NCI-H82 treated with DMSO at 0.1 percent for 48 hours (cell line): ENCODE results near the gene CELF4.

Experiments used
- DNase-seq: peaks from one replicate; lab custom pipeline; 2025; ENCODE audit not compliant: unreplicated experiment; lab: John Stamatoyannopoulos, UW

The CELF4 gene

DNA sequence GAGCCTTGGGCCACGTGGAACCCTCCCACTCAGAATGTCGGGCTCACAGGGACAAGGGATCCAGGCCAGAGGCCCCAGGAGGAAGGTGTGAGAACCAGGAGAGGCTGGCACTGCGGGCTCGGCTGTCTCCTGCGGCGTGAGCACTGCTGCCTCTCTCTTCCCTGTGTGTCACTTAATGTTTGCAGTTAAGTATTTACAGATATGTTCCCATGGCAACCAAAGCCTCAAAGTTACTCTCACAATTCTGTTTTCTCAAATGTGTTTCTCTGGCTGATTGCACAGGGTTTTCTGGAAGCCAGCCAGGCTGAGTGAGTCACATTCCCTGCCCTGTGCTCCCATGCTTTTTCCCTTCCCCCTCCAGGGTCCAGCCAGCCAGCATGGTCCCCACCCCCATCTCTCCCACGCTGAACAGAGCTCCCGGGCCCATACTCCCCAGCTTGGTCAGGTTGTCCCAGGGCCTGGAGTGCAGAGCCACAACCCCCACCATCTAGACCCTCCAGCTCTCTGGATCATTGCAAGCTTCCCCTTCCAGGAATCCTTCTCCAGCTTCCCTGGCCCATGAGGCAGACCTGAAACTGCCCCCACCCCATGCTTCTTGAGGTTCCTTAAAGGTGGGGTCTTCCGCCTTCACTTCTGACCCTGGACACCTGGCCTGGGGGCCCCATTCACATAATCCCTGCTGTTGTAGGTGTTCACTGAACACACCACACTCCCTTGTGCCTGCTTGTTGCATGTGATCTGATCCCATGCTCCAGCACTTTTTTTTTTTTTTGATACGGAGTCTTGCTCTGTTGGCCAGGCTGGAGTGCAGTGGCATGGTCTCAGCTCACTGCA lies 265.9 kb downstream of the CELF4 start:
- no peak for DNase-seq

GRCh38 chr18:37298816-37299215 lies 266.8 kb downstream of the CELF4 start:
- DNase-seq = no peak

- DNase-seq = no peak
Observed at GRCh38 chr18:37297106-37297505, 268.5 kb downstream of the CELF4 start.

DNA sequence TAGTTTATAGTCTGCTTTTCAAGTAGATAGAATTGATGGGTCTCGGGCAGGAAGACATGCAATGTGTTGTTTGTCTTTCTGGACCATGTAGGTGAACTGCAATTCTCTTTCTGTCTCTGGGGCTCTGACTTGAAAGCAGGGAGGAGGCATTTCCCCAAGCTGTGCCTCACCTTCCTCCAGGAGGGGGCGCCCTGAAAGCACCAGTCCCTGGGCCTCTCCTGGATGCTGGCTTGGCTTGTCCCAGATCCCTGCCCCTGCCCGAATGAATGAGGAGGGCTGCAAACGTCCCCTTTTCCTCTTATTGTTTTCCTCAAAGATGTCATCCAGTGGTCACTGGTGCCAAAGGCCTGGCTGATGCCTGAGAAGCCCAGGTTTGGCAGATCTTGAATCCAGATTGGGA lies 270.6 kb downstream of the CELF4 start:
- no peak for DNase-seq

GRCh38 chr18:37293359-37293758 lies 272.2 kb downstream of the CELF4 start:
- no peak for DNase-seq

DNA sequence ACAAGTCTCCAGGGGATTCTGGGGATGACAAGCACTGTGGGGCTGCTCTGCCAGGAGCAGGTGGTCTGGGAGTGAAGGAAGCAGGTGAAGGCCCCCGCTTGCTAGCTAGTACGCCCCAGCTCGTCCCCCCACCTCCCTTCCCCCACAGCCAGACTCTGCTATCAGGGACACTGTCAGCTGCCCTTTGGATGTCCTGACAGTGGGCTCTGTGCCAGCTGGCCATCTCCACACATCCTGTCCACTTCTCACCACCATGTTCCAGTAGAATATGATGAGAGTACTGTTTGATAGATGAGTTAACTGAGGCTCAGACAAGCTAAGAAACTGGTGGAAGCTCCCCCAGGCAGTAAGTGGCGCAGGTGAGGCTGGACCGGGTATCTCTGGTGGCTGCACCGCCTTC lies 276.2 kb downstream of the CELF4 start:
- no peak for DNase-seq

GRCh38 chr18:37287601-37288000 lies 278.0 kb downstream of the CELF4 start:
- no peak for DNase-seq

GRCh38 chr18:37286801-37287200 lies 278.8 kb downstream of the CELF4 start:
- no peak for DNase-seq

GRCh38 chr18:37285825-37286224 lies 279.8 kb downstream of the CELF4 start:
- no peak for DNase-seq

DNA sequence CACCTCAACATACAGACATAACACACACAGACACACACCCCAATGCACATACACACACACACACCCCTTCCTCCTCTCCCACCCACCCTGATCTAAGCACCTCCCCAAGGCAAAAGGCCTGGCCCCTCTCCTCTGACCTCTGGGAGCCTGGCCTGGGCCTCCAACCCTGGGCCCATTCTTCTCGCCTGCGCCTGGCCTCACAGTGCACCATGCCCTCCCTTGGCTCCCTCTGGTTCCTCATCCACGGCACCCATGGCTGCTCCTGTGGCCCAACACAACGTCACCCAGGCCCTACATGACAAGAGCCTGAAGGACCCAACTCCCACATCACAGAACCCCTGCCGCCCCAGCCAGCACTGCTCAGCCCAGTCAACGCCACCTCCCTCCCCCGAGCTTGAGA lies 281.3 kb downstream of the CELF4 start:
- DNase-seq = no peak

GRCh38 chr18:37282386-37283037 lies 283.1 kb downstream of the CELF4 start:
- DNase-seq = no peak

GRCh38 chr18:37280701-37281393 lies 284.8 kb downstream of the CELF4 start:
- no peak for DNase-seq

DNA sequence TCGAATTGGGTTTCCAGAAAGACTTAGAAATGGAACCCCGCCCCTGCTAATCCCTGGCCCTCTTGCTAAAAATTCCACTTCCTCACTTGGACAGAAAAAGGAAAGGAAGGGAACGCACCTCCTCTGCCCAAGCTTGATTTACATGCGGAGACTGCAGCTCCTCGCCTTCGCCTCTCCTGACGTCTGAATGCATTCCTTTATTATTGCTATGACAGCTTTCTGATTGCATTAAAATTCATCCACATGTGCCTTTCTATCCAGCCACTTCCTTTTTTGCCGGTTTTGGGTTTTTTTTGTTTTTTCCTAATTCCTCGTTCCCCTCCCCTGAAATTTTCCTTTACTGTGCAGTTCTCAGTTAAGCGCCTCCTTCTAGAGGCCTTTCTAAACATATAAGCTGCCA lies 287.8 kb downstream of the CELF4 start:
- no peak for DNase-seq

DNA sequence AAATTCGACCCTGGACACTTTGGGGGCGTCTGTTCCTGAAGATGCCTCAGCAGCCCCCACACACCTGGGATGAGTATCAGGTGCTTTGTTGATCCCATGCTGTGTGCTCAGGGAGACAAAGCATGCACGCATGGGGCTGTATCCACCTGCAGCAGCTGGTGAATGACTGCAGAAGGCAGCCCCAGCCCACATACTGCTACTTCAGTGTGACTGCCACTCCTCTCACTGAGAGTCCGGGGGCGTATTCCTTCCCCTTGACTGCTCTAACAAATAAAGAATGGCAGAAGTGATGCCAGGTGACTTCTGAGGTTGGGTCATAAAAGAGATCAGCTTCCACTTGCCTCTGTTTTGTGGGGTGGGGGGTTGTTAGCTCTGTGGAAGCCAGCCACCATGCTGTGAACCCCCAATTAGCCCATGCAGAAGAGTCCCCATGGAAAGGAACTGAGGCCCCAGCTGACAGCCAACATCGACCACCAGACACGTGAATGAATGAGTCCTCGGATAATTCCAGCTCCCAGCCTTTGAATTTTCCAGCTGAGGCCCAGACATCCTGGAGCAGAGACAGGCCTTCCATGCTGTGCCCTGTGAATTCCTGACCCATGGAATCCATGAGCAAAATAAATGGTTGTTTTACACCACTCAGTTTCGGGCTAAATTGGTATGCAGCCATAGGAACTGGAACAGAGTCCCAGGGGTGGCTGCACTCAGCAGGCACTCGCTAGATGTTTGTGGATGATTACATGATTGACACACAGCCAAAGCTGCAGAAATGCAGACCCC lies 289.3 kb downstream of the CELF4 start:
- DNase-seq = no peak

DNA sequence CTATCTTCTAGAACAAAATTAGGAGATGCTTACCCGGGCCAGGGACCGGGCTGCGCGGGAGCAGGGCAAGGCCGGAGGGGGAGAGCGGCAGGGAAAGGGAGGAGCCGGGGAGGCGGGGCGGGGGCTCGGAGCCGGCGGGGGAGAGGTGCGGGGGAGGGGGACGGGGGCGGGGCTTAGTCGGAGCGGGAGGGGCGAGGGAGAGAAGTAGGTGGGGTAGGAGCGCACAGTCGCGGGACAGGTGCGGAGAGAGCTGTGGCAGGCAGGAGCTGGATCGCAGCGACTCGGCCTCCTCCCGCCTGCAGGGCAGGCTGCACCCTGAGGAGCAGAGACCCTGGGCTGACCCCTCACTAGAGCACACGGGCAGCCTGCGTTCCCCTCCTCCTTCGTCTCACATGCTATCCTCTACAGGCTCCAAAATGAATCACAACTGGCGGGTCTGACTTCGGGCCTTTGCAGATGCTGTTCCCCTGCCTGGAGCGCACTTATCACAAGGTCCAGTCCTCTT lies 290.3 kb downstream of the CELF4 start:
- no peak for DNase-seq

DNA sequence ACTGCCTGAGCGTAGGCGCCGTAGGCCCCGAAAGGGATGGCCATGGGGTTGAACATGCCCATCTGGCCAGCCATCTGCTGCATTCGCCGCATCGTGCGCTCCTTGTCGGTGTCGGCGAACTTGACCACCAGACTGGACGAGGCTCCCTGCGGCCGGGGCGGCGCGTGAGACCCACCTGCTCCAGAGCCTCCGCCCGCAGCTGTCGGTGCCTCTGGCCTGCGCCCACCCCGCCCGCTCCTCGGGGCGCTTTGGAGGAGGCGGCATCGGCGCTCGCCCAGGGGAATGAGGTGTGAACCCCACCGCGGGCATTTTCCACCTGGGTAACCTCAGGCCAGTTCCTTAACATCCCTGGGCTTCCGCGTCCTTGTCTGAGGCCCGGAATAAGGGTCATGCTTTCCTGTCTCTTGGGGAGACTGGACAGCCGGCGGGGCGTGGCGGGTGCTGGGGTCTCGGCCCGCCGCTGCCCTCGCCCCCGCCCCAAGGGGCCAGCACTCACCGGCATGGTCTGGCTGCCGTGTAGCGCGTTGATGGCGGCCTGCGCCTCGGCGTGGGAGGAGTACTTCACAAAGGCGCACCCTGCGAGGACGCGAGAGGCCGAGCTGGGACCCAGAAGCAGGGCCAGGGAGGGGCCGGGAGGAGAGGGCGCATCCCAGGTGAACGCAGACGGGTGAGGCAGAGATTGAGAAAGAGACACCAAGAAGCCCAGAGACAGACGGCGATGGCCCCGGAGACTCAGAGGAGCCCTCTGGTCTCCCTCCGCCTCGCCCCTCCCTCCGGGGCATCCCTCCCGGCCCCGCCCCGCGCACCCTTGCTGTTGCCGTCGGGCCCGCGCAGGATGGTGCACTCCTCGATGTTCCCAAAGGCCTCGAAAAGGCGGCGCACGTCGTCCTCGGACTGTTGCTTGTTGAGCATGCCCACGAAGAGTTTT lies 291.0 kb downstream of the CELF4 start:
- DNase-seq = no peak

DNA sequence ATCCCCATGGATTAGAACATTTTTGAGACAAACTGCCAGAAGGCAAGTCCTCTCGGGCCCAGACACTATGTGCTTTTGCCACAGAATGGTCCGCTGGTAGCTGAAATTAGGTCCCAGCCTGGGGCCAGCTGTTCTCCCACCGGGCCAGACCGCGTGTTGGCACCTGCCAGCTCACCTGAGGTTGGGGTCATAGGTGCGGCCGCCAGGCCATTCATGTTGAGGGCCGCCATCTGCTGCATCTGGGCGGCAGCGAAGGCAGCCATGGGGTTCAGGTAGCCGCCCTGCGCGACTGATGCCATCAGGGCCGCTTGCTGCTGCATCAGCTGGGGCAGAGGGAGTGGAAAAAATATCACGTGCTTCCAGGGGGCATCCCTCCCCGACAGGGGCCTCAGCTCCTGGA lies 292.8 kb downstream of the CELF4 start:
- no peak for DNase-seq

DNA sequence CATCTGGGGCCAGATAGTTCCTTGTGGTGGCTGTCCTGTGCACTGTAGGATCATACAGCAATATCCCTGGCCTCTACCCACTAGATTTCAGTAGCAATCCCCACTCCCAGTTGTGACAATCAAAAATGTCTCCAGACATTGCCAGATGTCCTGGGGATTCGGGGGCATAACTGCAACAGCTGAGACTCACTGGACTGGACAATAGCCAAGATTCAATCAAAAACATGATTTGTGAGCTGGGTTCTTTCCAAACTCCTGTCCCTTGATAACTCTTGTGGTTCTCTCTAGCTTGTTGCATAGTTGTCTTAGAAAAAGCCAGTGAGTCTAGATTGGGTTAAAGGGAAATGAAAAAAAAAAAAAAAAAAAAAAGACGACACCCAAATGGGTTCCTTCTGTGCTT lies 293.4 kb downstream of the CELF4 start:
- no peak for DNase-seq

- DNase-seq = no peak
Observed at GRCh38 chr18:37270666-37271052, 294.9 kb downstream of the CELF4 start.

GRCh38 chr18:37270038-37270665 lies 295.4 kb downstream of the CELF4 start:
- no peak for DNase-seq
